NCI-H1930 (cell line): ENCODE data around the gene TCF7L2.

Source experiments
- DNase-seq, 2 experiments: peaks; one replicate each; lab custom pipeline; 2025; lab: John Stamatoyannopoulos, UW

Gene TCF7L2

GRCh38 chr10:112949875-112950507, at the start of gene TCF7L2:
TCF7L2 (plus strand) TSS chr10:112950247; CDS start chr10:112950757, 510 bp downstream.
- peak; percentile 73 to 79 for DNase-seq

GRCh38 chr10:112902730-112903129, 47.3 kb upstream of the TCF7L2 start:
- no peak for DNase-seq

GRCh38 chr10:112904000-112904399, 46.0 kb upstream of the TCF7L2 start:
- no peak for DNase-seq

- no peak for DNase-seq
These were observed 43.1 kb upstream of the TCF7L2 start for GRCh38 chr10:112906945-112907344.

- no peak for DNase-seq
These were observed 42.2 kb upstream of the TCF7L2 start for GRCh38 chr10:112907893-112908292.

- DNase-seq: no peak
These were observed 38.8 kb upstream of the TCF7L2 start for GRCh38 chr10:112911206-112911605.

- no peak for DNase-seq
These were observed 37.6 kb upstream of the TCF7L2 start for GRCh38 chr10:112912410-112912928.

GRCh38 chr10:112913255-112913654, 36.8 kb upstream of the TCF7L2 start:
- no peak for DNase-seq

GRCh38 chr10:112913661-112914287, 36.3 kb upstream of the TCF7L2 start:
- no peak for DNase-seq

GRCh38 chr10:112914288-112914952, 35.6 kb upstream of the TCF7L2 start:
- no peak for DNase-seq

GRCh38 chr10:112915590-112916572, 34.2 kb upstream of the TCF7L2 start:
- no peak for DNase-seq

GRCh38 chr10:112917681-112918080, 32.4 kb upstream of the TCF7L2 start:
- no peak for DNase-seq

GRCh38 chr10:112918771-112919170, 31.3 kb upstream of the TCF7L2 start:
- no peak for DNase-seq

- DNase-seq: no peak
These were observed 30.3 kb upstream of the TCF7L2 start for GRCh38 chr10:112919721-112920120.

- no peak for DNase-seq
These were observed 22.9 kb upstream of the TCF7L2 start for GRCh38 chr10:112926906-112927688.

GRCh38 chr10:112927980-112928379, 22.1 kb upstream of the TCF7L2 start:
- no peak for DNase-seq

- DNase-seq: no peak
These were observed 17.4 kb upstream of the TCF7L2 start for GRCh38 chr10:112932658-112933057.

- DNase-seq: no peak
These were observed 15.9 kb upstream of the TCF7L2 start for GRCh38 chr10:112934193-112934592.

GRCh38 chr10:112938808-112939482, 11.1 kb upstream of the TCF7L2 start:
- no peak for DNase-seq

GRCh38 chr10:112945811-112946210, 4.2 kb upstream of the TCF7L2 start:
- no peak for DNase-seq
